AG04449 (cell line): ENCODE data around the gene GABARAPL2.

Experiments
- CTCF ChIA-PET: fragments of 350-600 bp; formaldehyde crosslinking; extraction: SDS; loops from one replicate; lab custom pipeline; 2021; ENCODE audit warnings: antibody characterized with exemption; lab: Yijun Ruan, JAX
- POLR2A ChIA-PET: fragments of 400-600, 350-600 bp; formaldehyde crosslinking; extraction: SDS; loops from one replicate; lab custom pipeline; 2020; ENCODE audit warnings: antibody characterized with exemption, inconsistent platforms; lab: Yijun Ruan, JAX
- DNase-seq: peaks from one replicate; pipeline ENCODE4 v3.0.0-alpha.2; 2010; ENCODE audit warnings: low read depth, low spot score
- H3K4me3 ChIP-seq: 2 replicates; pipeline ENCODE4 v1.5.1; 2011; ENCODE audit warnings: low read depth, mild to moderate bottlenecking, control low read depth, low read length
- TF ChIP-seq, protein P1 (sequence below): IDR thresholded peaks from one replicate; pipeline ENCODE4 v1.5.1; 2011; ENCODE audit warnings: mild to moderate bottlenecking, moderate library complexity, low read length, control low read depth, inconsistent platforms; ENCODE audit not compliant: insufficient read depth; ENCODE audit errors: missing control alignments

The GABARAPL2 gene

DNA sequence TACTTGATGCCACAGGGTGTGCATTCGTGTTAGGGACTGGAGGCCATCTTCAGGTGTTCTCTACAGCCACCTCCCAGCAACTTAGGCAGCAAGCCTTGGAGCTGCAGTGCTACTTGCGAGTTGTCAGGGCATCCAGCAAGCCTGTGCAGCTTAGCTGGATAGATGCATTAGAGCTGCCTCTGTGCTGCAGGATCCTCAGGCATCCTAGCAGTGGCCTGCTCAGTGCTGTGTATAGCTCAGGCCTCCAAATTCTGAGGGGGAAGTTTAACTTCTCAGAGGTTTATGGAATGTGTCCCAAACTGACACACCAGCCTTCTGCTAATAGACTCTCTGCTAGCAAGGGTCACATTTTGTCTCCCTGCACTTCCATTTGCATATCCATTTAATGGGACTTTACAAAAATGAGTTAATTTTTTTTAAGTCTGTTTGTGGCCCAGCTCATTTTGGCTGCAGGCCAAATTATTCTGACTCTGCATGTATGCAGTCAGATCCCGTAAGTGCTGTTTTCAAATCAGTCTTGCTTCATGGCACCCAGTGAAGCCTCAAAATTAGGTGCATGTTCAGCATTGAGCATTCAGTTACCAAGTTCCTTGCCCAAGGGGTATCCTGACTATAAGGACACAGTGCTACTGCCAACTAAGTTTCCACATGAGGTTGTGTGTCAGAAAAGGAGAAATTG, 6.8 kb downstream of the GABARAPL2 start:
- DNase-seq, result no peak
- POLR2A ChIA-PET, result no interaction called here
- TF ChIP-seq, protein P1, sequence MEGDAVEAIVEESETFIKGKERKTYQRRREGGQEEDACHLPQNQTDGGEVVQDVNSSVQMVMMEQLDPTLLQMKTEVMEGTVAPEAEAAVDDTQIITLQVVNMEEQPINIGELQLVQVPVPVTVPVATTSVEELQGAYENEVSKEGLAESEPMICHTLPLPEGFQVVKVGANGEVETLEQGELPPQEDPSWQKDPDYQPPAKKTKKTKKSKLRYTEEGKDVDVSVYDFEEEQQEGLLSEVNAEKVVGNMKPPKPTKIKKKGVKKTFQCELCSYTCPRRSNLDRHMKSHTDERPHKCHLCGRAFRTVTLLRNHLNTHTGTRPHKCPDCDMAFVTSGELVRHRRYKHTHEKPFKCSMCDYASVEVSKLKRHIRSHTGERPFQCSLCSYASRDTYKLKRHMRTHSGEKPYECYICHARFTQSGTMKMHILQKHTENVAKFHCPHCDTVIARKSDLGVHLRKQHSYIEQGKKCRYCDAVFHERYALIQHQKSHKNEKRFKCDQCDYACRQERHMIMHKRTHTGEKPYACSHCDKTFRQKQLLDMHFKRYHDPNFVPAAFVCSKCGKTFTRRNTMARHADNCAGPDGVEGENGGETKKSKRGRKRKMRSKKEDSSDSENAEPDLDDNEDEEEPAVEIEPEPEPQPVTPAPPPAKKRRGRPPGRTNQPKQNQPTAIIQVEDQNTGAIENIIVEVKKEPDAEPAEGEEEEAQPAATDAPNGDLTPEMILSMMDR, result no peak
- CTCF ChIA-PET, result interaction anchor here (1.7 to 2.5 kb wide), 2 partner anchors 49 to 56 kb away, joined by 5 to 9 read pairs; no protein-coding TSS in a partner anchor
- no peak overlapping the region for H3K4me3 ChIP-seq

DNA sequence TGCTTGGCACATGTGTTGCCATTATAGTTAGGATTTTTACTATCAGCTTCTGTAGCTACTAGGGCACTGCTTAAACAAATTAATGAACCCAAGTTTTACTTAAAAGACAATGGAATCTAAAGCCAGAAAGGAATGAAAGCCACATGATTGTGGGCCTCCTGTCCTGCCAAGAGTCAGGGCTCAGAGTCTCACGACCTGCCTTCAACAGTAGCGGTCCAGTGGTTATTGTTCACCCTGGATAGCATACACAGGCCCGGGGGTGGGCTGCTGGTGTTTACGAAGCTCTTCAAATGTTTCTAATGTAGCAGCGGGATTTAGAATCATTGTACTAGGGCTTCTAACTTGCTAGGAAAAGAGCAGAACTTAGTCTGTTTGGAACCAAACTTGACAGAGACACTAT, 7.8 kb downstream of the GABARAPL2 start:
- CTCF ChIA-PET, result interaction anchor here (0.8 to 3.0 kb wide), 5 partner anchors 10 to 109 kb away, joined by 3 to 9 read pairs (median 5); partner anchors contain the start of genes TMEM170A and TMEM231
- no peak for DNase-seq
- POLR2A ChIA-PET, result interaction anchor here (1.1 kb wide), 1 partner anchor 9 kb away, joined by 3 read pairs; no protein-coding TSS in a partner anchor
- TF ChIP-seq, protein P1, result no peak
- no peak overlapping the region for H3K4me3 ChIP-seq

DNA sequence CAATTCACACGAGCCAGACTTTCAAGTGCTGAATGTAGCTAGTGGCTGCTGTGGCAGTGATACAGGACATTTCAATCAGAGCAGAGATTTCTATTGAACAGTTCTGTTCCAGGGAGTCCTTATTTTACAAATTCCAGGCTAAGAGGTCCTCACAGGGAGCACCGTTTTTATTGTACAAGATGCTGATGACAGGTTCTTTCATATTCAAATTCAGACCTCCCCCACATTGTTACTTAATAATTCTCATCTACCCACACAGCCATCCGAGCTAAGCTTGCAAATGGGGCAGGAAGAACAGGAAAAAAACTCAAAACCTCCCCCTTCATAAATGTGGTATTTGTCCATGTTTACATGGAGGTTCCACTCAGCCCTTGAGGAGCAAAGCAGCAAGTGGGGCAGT, 9.8 kb downstream of the GABARAPL2 start:
- no peak overlapping the region for H3K4me3 ChIP-seq
- POLR2A ChIA-PET, result no interaction called here
- no peak for DNase-seq
- CTCF ChIA-PET, result interaction anchor here (1.0 to 3.0 kb wide), 5 partner anchors 10 to 188 kb away, joined by 4 to 9 read pairs (median 4); partner anchors contain the start of genes ADAT1, GABARAPL2 and TMEM170A
- TF ChIP-seq, protein P1, result no peak

DNA sequence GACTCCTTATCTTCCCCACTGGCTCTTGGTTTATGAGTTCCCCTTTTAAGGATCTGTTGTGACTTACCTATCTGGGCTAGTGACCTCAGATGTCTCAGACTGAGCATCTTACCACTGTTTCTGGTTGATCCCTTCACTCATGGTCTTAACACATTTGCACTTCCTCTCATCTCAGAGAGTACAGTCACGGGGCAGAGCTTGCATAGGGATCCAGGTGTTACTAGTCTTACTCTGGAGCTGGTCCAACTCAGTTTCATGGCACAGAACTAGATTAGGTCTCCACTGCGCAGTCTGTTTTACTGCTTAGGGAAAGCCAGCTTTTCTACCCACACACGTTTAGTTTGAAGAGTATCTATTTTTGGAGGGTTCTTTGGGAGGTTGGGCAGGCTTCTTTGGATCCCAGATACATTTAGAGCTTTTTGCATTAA, 10.2 kb downstream of the GABARAPL2 start:
- ChIA-PET POLR2A (no interaction called here), CTCF (interaction anchor here (0.7 to 3.0 kb wide), 5 partner anchors 10 to 188 kb away, joined by 4 to 9 read pairs (median 4); partner anchors contain the start of genes ADAT1, GABARAPL2 and TMEM170A)
- no peak overlapping the region for H3K4me3 ChIP-seq
- TF ChIP-seq, protein P1, result no peak
- DNase-seq, result no peak

DNA sequence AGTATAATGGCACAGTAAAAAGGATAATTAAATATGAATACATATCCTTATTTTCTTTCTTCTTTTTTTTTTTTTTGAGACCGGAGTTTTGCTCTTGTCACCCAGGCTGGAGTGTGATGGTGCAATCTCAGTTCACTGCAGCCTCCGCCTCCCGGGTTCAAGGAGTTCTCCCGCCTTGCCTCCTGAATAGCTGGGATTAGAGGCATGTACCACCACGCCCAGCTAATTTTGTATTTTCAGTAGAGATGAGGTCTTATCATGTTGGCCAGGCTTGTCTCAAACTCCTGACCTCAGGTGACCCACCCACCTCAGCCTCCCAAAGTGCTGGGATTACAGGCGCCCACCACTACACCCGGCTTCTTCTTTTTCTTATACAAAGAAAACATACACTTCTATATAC, 12.0 kb downstream of the GABARAPL2 start:
- POLR2A ChIA-PET, result no interaction called here
- no peak overlapping the region for H3K4me3 ChIP-seq
- CTCF ChIA-PET, result interaction anchor here (1.0 to 1.3 kb wide), 2 partner anchors 10 to 14 kb away, joined by 3 read pairs; no protein-coding TSS in a partner anchor
- no peak for DNase-seq
- TF ChIP-seq, protein P1, result no peak

DNA sequence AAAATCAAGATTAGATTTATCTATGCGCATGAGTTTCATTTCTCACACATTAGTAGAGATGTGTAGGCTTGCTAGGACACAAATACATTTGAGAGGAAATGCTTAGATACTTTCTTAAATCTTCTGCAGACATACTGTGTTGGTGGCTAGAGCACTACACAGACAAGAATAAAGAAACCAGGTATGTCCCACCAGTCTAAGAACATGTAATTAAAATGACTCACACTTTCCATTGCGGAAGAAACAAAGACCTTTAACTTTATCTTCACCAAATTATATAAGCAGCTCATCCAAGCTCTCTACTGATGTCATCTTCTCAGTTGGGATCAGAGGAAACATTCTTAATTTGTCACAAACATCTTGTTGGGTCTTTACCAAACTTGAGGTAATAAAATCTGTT, 12.5 kb downstream of the GABARAPL2 start:
- no peak for DNase-seq
- CTCF ChIA-PET, result interaction anchor here (1.0 to 1.3 kb wide), 3 partner anchors 11 to 43 kb away, joined by 3 to 4 read pairs (median 3); no protein-coding TSS in a partner anchor
- TF ChIP-seq, protein P1, result no peak
- no peak overlapping the region for H3K4me3 ChIP-seq
- POLR2A ChIA-PET, result no interaction called here
